Caco-2 (cell line): Measurements from ENCODE around the gene MROH7. TPM values are rescaled to one million over a fixed set of nuclear protein-coding genes. Genes with fewer than 3 reads are reported as not detected.
A peak's percentile ranks its signal among the peaks of the same experiment; 100 is the strongest.

Experiments
- BruUV-seq: library from RNA; stranded (reverse); fragments of 400-500 nt; replicated peaks from 2 replicates; lab custom pipeline; 2021; lab: Mats Ljungman, UMichigan
- CTCF ChIA-PET: fragments of 300-600 bp; sonication (Branson Sonifier 250); formaldehyde crosslinking; loops from one replicate; lab custom pipeline; 2022; ENCODE audit warnings: antibody characterized with exemption; lab: Charles Lee
- POLR2A ChIA-PET: fragments of 300-600 bp; sonication (Branson Sonifier 250); formaldehyde crosslinking; loops from one replicate; lab custom pipeline; 2022; ENCODE audit warnings: antibody characterized with exemption; lab: Charles Lee
- DNase-seq, 2 experiments: peaks; one replicate each; pipeline versions ENCODE4 v3.0.0 to v3.0.0-alpha.2; 2020 to 2022
- H3K27me3 ChIP-seq: replicated peaks from 2 replicates; pipeline ENCODE4 v1.6.0; 2011; ENCODE audit warnings: low read length; ENCODE audit not compliant: control insufficient read depth, insufficient read depth
- H3K36me3 ChIP-seq: 2 replicates; pipeline ENCODE4 v1.5.1; 2011; ENCODE audit warnings: low read length; ENCODE audit not compliant: control insufficient read depth, insufficient read depth
- H3K4me1 ChIP-seq: fragments of 250-450 bp; sonication (Bioruptor Pico); 2 replicates; pipeline ENCODE4 v1.5.1; 2020; ENCODE audit warnings: mild to moderate bottlenecking
- H3K4me3 ChIP-seq: 2 replicates; pipeline ENCODE4 v1.5.1; 2011; ENCODE audit warnings: low read depth, mild to moderate bottlenecking, control low read depth, low read length
- H3K9me3 ChIP-seq: fragments of 250-450 bp; sonication (Bioruptor Pico); 2 replicates; pipeline ENCODE4 v1.5.1; 2020; ENCODE audit warnings: mild to moderate bottlenecking, moderate library complexity
- H3K27ac Mint-ChIP-seq: one replicate; pipeline ENCODE4 v1.8.0; 2022; ENCODE audit warnings: mixed read lengths; ENCODE audit not compliant: unreplicated experiment
- H3K27me3 Mint-ChIP-seq: one replicate; pipeline ENCODE4 v1.8.0; 2022; ENCODE audit warnings: mixed read lengths; ENCODE audit not compliant: insufficient read depth, unreplicated experiment
- H3K36me3 Mint-ChIP-seq: one replicate; pipeline ENCODE4 v1.8.0; 2022; ENCODE audit warnings: mild to moderate bottlenecking, mixed read lengths; ENCODE audit not compliant: insufficient read depth, unreplicated experiment
- H3K4me1 Mint-ChIP-seq: one replicate; pipeline ENCODE4 v1.8.0; 2022; ENCODE audit warnings: low read depth, mixed read lengths; ENCODE audit not compliant: unreplicated experiment
- H3K4me3 Mint-ChIP-seq: one replicate; pipeline ENCODE4 v1.8.0; 2022; ENCODE audit warnings: mild to moderate bottlenecking, moderate library complexity, mixed read lengths; ENCODE audit not compliant: unreplicated experiment
- H3K9me3 Mint-ChIP-seq: one replicate; pipeline ENCODE4 v1.8.0; 2022; ENCODE audit warnings: mixed read lengths; ENCODE audit not compliant: unreplicated experiment
- intact Hi-C: fragments of 100-400 bp; cut with micrococcal nuclease; formaldehyde crosslinking; loops from one replicate; pipeline ENCODE4 v1.10.0; 2022; ENCODE audit not compliant: unreplicated experiment
- total RNA-seq: library from RNA; stranded (reverse); gene quantifications from 2 replicates; pipeline ENCODE4 v1.2.3, GENCODE V29; 2022
- TF ChIP-seq, protein P1 (sequence below), 2 experiments: fragments of 200-600 bp in 1 of 2; IDR thresholded peaks; 1 replicate in 1 of 2; 2 replicates in 1 of 2; pipeline versions ENCODE4 v1.5.1 to v1.8.0; 2011 to 2022; ENCODE audit warnings: antibody characterized with exemption in 1 of 2, control low read depth in 1 of 2, inconsistent platforms in 1 of 2, low read depth in 1 of 2, low read length in 1 of 2, mild to moderate bottlenecking in 1 of 2, moderate library complexity in 1 of 2; ENCODE audit not compliant: insufficient read depth in 1 of 2, severe bottlenecking in 1 of 2, unreplicated experiment in 1 of 2

Gene MROH7
- total RNA-seq, 1 experiment from 2014 or later = not detected

DNA sequence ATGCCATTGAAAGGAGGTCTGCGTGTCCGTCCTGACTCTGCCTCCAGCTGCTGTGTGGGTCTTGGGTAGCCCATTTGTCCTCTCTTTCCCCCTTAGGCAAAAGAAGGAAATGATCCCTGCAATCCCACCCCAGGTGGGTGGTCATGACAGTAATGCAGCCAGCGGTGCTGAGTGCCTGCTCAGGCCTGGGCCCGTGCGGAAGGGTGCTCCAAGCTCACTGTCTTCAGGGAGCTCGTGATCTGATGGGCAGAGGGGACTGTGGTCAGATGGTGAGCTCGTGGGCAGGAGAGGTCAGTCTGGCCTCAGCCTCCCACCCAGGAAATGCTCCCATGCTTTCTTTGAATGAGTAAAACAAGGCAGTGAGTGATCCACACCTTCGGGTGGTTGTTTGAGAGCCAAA, 38.8 kb downstream of the MROH7 start:
- Mint-ChIP-seq H3K36me3 (no peaks in the 10 kb centered on the region), H3K4me1 (peaks cover 6% of the 10 kb centered on the region), H3K27ac (no peak overlapping the region), H3K27me3 (no peaks in the 10 kb centered on the region), H3K4me3 (no peak overlapping the region), H3K9me3 (no peaks in the 10 kb centered on the region)
- intact Hi-C loops = no loop called here
- ChIA-PET POLR2A (no interaction called here), CTCF (interaction anchor here (2.6 kb wide), 1 partner anchor 121 kb away, joined by 8 read pairs; the partner anchor contains the start of gene TTC22)
- Histone ChIP-seq H3K4me1 (no peaks in the 10 kb centered on the region), H3K27me3 (no peaks in the 10 kb centered on the region), H3K36me3 (no peaks in the 10 kb centered on the region), H3K4me3 (no peak overlapping the region), H3K9me3 (no peaks in the 10 kb centered on the region)
- DNase-seq = no peak
- TF ChIP-seq, protein P1, sequence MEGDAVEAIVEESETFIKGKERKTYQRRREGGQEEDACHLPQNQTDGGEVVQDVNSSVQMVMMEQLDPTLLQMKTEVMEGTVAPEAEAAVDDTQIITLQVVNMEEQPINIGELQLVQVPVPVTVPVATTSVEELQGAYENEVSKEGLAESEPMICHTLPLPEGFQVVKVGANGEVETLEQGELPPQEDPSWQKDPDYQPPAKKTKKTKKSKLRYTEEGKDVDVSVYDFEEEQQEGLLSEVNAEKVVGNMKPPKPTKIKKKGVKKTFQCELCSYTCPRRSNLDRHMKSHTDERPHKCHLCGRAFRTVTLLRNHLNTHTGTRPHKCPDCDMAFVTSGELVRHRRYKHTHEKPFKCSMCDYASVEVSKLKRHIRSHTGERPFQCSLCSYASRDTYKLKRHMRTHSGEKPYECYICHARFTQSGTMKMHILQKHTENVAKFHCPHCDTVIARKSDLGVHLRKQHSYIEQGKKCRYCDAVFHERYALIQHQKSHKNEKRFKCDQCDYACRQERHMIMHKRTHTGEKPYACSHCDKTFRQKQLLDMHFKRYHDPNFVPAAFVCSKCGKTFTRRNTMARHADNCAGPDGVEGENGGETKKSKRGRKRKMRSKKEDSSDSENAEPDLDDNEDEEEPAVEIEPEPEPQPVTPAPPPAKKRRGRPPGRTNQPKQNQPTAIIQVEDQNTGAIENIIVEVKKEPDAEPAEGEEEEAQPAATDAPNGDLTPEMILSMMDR (IDR thresholded peaks at IDR 0.05; ENCODE audit: insufficient read depth in 1 of 2, low read depth in 1 of 2, low read length in 1 of 2, severe bottlenecking in 1 of 2, unreplicated experiment in 1 of 2) = no peak
- BruUV-seq = no TSS peak

DNA sequence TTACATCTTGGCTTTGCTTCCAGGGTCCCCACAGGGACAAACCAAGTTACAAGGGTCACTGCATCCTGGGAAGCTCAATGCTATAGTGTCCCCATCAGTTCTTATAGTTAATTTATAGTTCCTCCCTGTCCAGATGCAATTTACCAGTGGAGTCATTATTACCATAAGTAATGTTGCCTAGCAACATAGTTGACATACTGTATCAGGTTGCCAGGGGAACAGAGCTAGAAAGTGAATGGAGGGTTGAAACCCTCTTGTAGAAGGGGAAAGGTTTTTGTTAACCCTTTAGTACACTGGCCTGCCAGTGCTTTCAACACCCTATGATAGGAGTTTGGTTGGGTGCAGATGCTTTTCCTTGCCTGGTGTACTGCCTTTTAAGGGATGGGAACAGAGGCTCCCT, 39.8 kb downstream of the MROH7 start:
- Histone ChIP-seq H3K27me3 (no peaks in the 10 kb centered on the region), H3K4me3 (no peak overlapping the region), H3K36me3 (no peaks in the 10 kb centered on the region), H3K4me1 (no peaks in the 10 kb centered on the region), H3K9me3 (no peaks in the 10 kb centered on the region)
- TF ChIP-seq, protein P1 (IDR thresholded peaks at IDR 0.05; ENCODE audit: insufficient read depth in 1 of 2, low read depth in 1 of 2, low read length in 1 of 2, severe bottlenecking in 1 of 2, unreplicated experiment in 1 of 2) = no peak
- POLR2A ChIA-PET = no interaction called here
- H3K9me3 Mint-ChIP-seq = no peaks in the 10 kb centered on the region
- no peaks in the 10 kb centered on the region for H3K36me3 Mint-ChIP-seq
- peaks cover 6% of the 10 kb centered on the region for H3K4me1 Mint-ChIP-seq
- intact Hi-C loops = no loop called here
- no peak overlapping the region for H3K27ac Mint-ChIP-seq
- no peaks in the 10 kb centered on the region for H3K27me3 Mint-ChIP-seq
- CTCF ChIA-PET = interaction anchor here (2.6 kb wide), 1 partner anchor 120 kb away, joined by 8 read pairs; the partner anchor contains the start of gene TTC22
- no TSS peak for BruUV-seq
- H3K4me3 Mint-ChIP-seq = no peak overlapping the region
- DNase-seq = peak in 1 of 2 experiments; percentile 12

DNA sequence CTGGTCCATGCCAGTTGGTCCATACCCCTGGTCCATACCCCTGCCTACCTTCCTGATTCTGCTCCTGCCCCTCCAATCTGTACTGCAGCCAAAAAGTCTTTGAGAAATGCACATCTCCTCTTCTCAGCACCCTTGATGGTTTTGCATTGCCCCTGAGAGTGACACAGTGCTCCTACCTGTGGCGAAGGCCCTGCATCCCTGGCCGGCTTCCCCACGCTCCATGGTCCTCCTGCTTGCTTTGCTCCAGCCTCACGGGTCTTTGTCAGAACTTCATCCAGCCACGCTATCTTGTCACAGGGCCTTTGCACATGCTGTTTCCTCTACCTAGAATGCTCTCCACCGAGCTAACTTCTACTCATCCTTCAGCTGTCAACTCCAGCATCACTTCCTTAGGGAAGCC, 41.9 kb downstream of the MROH7 start:
- Mint-ChIP-seq H3K27ac (no peak overlapping the region), H3K36me3 (no peaks in the 10 kb centered on the region), H3K4me3 (no peak overlapping the region), H3K4me1 (peaks cover 6% of the 10 kb centered on the region), H3K27me3 (no peaks in the 10 kb centered on the region), H3K9me3 (no peaks in the 10 kb centered on the region)
- DNase-seq = no peak
- TF ChIP-seq, protein P1 (IDR thresholded peaks at IDR 0.05; ENCODE audit: insufficient read depth in 1 of 2, low read depth in 1 of 2, low read length in 1 of 2, severe bottlenecking in 1 of 2, unreplicated experiment in 1 of 2) = no peak
- CTCF ChIA-PET = no interaction called here
- H3K4me1 ChIP-seq = no peaks in the 10 kb centered on the region
- no peaks in the 10 kb centered on the region for H3K27me3 ChIP-seq
- H3K4me3 ChIP-seq = no peak overlapping the region
- POLR2A ChIA-PET = no interaction called here
- BruUV-seq = no TSS peak
- no peaks in the 10 kb centered on the region for H3K9me3 ChIP-seq
- intact Hi-C loops = no loop called here
- no peaks in the 10 kb centered on the region for H3K36me3 ChIP-seq
